NB4 (cell line): ENCODE measurements around the gene EGFLAM.

ENCODE experiments used
- CTCF ChIP-seq: IDR thresholded peaks from one replicate; pipeline ENCODE4 v1.5.1; 2012; ENCODE audit warnings: low read depth, low read length
- MYC ChIP-seq: IDR thresholded peaks from 2 replicates; pipeline ENCODE4 v1.6.1; 2011; ENCODE audit warnings: low read depth, low read length
- POLR2A ChIP-seq: IDR thresholded peaks from 2 replicates; pipeline ENCODE4 v1.6.1; 2011; ENCODE audit warnings: mild to moderate bottlenecking; ENCODE audit not compliant: insufficient read length; ENCODE audit errors: extremely low read depth
- TF ChIP-seq, protein P1 (sequence below): IDR thresholded peaks from 2 replicates; pipeline ENCODE4 v1.6.1; 2011; ENCODE audit warnings: low read depth, low read length

DNA sequence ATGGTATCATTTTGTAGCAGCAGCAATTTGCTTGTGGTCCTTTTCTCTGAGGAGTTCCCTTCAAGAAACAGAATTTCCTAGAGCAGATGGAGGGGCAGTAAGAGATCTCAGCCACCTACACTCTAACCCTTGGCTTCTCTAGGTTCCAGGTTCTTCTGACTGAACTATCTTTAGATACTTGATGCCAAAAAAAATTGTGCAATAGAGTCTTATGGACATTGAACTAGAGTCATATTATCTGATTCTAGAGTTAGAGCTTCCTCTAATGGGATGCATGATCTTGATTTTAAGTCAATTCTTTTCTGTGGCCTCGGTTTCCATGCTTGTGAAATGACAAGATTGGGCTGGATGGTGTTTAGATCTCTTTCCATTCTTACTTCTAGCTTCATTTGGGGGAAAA is 142.8 kb downstream of the EGFLAM start:
- TF ChIP-seq CTCF (no peak), POLR2A (no peak), MYC (no peak)
- TF ChIP-seq, protein P1, sequence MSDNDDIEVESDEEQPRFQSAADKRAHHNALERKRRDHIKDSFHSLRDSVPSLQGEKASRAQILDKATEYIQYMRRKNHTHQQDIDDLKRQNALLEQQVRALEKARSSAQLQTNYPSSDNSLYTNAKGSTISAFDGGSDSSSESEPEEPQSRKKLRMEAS = no peak
